Adrenal gland (tissue), 5 donors: ENCODE data around the gene LDB1.

ENCODE experiments used
- POLR2A ChIP-seq, 2 donors: fragments of 450-650 bp; IDR thresholded peaks; one replicate each; pipeline ENCODE4 v1.6.1; 2017; ENCODE audit warnings: antibody characterized with exemption in 2 of 2, mild to moderate bottlenecking in 2 of 2, moderate library complexity in 1 of 2
- TF ChIP-seq, protein P1 (sequence below), 6 experiments: fragments of 450-650 bp in 4 of 6; fragments of 200-600 bp in 2 of 6; sonication (generic) in 1 of 6; IDR thresholded peaks; 1 replicate in 5 of 6; 2 replicates in 1 of 6; pipeline versions ENCODE4 v1.5.1 to v1.8.0; 2016 to 2021; ENCODE audit warnings: antibody characterized with exemption in 6 of 6, mild to moderate bottlenecking in 2 of 6, moderate library complexity in 1 of 6
- donor health status: DM: no; HTN: no; CAD: no.

DNA sequence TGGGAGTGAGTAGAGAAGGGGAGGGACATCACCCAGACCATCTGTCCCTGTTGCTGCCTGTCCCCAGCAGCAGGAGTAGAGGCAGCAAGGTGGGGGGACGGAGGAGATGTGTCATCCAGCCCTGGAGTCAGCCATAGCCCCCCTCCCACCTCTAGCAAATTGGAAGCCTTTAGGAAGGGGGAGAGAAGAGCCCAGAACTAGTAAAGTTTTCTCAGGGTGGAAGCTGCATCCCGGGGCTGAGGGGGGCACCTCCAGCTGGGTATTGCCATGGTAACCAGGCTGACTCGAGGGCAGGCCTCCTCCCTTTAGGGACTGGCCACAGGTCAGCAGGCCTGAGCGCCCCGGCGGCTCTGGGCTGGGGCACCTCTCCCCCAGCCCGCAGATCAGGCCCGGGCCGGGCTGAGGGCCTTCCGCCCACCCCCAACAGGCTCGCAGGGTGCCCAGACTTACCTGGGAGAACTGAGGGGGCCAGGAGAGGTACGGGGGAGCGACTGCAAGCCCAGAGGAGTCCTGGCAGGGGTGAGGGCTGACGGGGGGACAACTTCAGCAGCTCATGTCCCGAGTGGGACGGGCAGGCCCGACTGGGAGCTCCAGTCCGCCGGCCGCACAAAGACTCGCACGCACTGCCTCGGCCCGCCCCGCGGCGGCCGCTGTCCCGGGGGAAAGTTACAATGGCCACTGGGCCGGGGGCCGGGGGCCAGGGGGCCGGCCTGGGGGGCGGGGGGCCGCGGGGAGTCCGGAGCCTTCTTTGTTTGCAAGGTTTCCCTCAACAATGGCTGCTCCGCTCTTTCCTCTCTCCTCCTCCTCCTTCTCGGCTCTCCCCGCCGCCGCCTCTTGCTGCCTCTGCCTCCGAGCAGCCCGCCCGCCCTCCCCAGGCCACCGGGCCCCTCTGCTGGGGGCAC lies 6.0 kb downstream of the LDB1 start:
- TF ChIP-seq, protein P1, sequence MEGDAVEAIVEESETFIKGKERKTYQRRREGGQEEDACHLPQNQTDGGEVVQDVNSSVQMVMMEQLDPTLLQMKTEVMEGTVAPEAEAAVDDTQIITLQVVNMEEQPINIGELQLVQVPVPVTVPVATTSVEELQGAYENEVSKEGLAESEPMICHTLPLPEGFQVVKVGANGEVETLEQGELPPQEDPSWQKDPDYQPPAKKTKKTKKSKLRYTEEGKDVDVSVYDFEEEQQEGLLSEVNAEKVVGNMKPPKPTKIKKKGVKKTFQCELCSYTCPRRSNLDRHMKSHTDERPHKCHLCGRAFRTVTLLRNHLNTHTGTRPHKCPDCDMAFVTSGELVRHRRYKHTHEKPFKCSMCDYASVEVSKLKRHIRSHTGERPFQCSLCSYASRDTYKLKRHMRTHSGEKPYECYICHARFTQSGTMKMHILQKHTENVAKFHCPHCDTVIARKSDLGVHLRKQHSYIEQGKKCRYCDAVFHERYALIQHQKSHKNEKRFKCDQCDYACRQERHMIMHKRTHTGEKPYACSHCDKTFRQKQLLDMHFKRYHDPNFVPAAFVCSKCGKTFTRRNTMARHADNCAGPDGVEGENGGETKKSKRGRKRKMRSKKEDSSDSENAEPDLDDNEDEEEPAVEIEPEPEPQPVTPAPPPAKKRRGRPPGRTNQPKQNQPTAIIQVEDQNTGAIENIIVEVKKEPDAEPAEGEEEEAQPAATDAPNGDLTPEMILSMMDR (IDR thresholded peaks at IDR 0.05) = no peak
- TF ChIP-seq POLR2A (IDR thresholded peaks at IDR 0.05) = no peak
